H7 (cell line): ENCODE data around the gene GPR156. TPM values are rescaled to one million over a fixed set of nuclear protein-coding genes. Genes with fewer than 3 reads are reported as not detected.
"Not testable (repeated sequence)": the region's sequence is repeated elsewhere in the genome, so short reads cannot be mapped to it uniquely, and the experiment has no call there.

Experiments
- DNase-seq: peaks from one replicate; pipeline ENCODE4 v3.0.0; 2012
- H3K27me3 ChIP-seq: 2 replicates; pipeline ENCODE4 v1.6.0; 2011; ENCODE audit warnings: mild to moderate bottlenecking, low read length; ENCODE audit not compliant: control insufficient read depth, insufficient read depth
- H3K36me3 ChIP-seq: replicated peaks from 2 replicates; pipeline ENCODE4 v1.5.1; 2011; ENCODE audit warnings: low read length; ENCODE audit not compliant: control insufficient read depth, insufficient read depth
- H3K4me3 ChIP-seq: 2 replicates; pipeline ENCODE4 v1.5.1; 2011; ENCODE audit warnings: low read depth, mild to moderate bottlenecking, control low read depth, low read length, moderate library complexity; ENCODE audit not compliant: insufficient read depth
- total RNA-seq: library from RNA; depleted of rRNA; stranded (reverse); fragments of >200 nt; shearing (Covaris generic); gene quantifications from 2 replicates; pipeline ENCODE4 v1.2.3, GENCODE V29; 2014

The GPR156 gene
- total RNA-seq, 1 experiment from 2014 or later, result 0.55 TPM

- Histone ChIP-seq H3K4me3 (no peak overlapping the region), H3K27me3 (no peaks in the 10 kb centered on the region)
- no peak for DNase-seq
Observed at GRCh38 chr3:120239644-120240043, 45.4 kb downstream of the GPR156 start.

GRCh38 chr3:120227710-120228347 is 57.2 kb downstream of the GPR156 start:
- no peaks in the 10 kb centered on the region for H3K27me3 ChIP-seq
- no peak for DNase-seq
- H3K36me3 ChIP-seq, result no peaks in the 10 kb centered on the region
- no peak overlapping the region for H3K4me3 ChIP-seq

More at GRCh38 chr3:120239644-120240043, 45.4 kb downstream of the GPR156 start:
- H3K36me3 ChIP-seq, result no peaks in the 10 kb centered on the region

GRCh38 chr3:120224237-120224636 is 60.8 kb downstream of the GPR156 start:
- no peak overlapping the region for H3K4me3 ChIP-seq
- DNase-seq, result no peak
- H3K27me3 ChIP-seq, result no peaks in the 10 kb centered on the region
- H3K36me3 ChIP-seq, result no peaks in the 10 kb centered on the region

DNA sequence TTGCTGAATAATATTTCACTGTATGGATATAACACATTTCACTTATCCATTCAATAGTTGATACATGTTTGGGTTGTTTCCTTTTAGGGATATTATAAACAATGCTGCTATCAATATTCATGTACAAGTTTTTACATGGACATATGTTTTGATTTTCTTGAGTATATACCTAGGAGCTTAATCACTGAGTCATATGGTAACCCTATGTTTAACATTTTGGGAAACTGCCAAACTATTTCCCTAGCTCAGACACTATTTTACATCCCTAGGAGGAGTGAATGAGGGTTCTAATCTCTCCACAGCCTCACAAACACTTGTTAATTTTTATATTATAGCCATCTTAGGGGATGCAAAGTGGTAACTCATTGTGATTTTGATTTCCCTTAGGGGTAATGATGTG is 66.0 kb downstream of the GPR156 start:
- DNase-seq, result no peak
- H3K27me3 ChIP-seq, result no peaks in the 10 kb centered on the region
- H3K4me3 ChIP-seq, result no peak overlapping the region
- no peaks in the 10 kb centered on the region for H3K36me3 ChIP-seq

DNA sequence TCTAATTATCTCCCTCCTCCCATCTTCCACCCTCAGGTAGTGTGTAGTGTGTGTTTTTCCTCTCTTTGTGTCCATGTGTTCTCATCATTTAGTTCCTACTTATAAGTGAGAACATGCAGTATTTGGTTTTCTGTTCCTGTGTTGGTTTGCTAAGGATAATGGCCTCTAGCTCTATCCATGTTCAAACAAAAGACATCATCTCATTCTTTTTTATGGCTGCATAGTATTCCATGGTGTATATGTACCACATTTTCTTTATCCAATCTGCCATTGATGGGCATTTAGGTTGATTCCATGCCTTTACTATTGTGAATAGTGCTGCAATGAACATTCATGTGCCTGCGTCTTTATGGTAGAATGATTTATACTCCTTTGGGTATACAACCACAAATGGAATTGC is 68.4 kb downstream of the GPR156 start:
- not testable (repeated sequence) for H3K36me3 ChIP-seq, DNase-seq, H3K4me3 ChIP-seq, H3K27me3 ChIP-seq

- no peaks in the 10 kb centered on the region for H3K36me3 ChIP-seq
- no peak overlapping the region for H3K4me3 ChIP-seq
- DNase-seq, result no peak
- no peaks in the 10 kb centered on the region for H3K27me3 ChIP-seq
Observed at GRCh38 chr3:120214176-120214575, 70.8 kb downstream of the GPR156 start.

- H3K36me3 ChIP-seq, result no peaks in the 10 kb centered on the region
- H3K4me3 ChIP-seq, result no peak overlapping the region
- DNase-seq, result no peak
- H3K27me3 ChIP-seq, result no peaks in the 10 kb centered on the region
Observed at GRCh38 chr3:120212505-120212904, 72.5 kb downstream of the GPR156 start.

- DNase-seq, result no peak
- Histone ChIP-seq H3K27me3 (no peaks in the 10 kb centered on the region), H3K36me3 (no peaks in the 10 kb centered on the region), H3K4me3 (no peak overlapping the region)
Observed at GRCh38 chr3:120209425-120209824, 75.6 kb downstream of the GPR156 start.

DNA sequence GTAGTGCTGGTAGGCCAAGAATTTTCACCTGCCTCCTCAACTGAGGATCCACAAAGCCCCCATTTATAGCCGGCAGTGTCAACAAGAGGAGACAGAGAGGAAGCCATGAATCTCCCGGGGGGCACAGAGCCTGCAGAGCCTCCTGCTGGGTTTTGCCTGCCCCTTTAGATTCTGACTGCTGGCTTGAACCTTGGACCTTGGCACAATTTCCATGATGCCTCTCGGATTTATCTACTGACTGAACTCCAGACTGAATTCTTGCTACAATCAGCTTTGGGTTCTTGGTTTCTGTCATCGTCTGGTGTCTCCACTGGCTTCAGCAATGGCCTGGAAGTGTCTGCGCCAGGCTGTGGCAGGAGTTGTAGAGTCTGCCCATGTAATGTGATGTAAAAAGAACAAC is 80.7 kb downstream of the GPR156 start:
- DNase-seq, result no peak
- no peaks in the 10 kb centered on the region for H3K27me3 ChIP-seq
- no peaks in the 10 kb centered on the region for H3K36me3 ChIP-seq
- no peak overlapping the region for H3K4me3 ChIP-seq

DNA sequence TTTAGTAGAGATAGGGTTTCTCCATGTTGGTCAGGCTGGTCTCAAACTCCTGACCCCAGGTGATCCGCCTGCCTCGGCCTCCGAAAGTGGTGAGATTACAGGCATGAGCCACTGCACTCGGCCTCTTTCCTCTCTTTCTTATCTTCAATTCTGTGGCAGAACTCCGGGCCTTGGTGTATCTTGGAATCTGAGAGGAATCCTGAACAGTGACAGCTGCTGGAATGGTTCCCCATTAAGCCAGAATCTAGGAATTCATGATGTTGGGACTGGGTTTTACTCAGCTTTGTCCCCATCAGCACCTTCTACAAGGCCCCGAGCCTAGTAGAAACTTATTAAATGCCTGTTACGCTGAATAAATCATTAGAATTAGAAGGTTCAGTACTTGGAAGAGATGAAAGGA is 81.4 kb downstream of the GPR156 start:
- DNase-seq, result no peak
- H3K4me3 ChIP-seq, result no peak overlapping the region
- H3K27me3 ChIP-seq, result no peaks in the 10 kb centered on the region; the same call in 1 of the 2 replicates
- H3K36me3 ChIP-seq, result no peaks in the 10 kb centered on the region

- Histone ChIP-seq H3K27me3 (no peaks in the 10 kb centered on the region; the same call in 1 of the 2 replicates), H3K4me3 (no peak overlapping the region), H3K36me3 (no peaks in the 10 kb centered on the region)
- no peak for DNase-seq
Observed at GRCh38 chr3:120203016-120203415, 82.0 kb downstream of the GPR156 start.

DNA sequence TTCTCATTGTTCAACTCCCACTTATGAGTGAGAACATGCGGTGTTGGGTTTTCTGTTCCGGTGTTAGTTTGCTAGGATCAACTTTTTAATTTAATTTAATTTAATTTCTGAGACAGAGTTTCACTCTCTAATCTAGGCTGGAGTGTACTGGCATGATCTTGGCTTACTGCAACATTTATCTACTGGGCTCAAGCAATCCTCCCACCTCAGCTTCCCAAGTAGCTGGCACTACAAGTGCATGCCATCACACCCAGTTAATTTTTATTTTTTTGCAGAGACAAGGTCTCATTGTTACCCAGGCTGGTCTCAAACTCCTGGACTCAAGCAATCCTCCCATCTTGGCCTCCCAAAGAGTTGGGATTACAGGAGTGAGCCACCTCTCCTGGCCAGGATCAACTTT is 82.7 kb downstream of the GPR156 start:
- H3K27me3 ChIP-seq, result no peaks in the 10 kb centered on the region; the same call in 1 of the 2 replicates
- H3K4me3 ChIP-seq, result no peak overlapping the region
- no peaks in the 10 kb centered on the region for H3K36me3 ChIP-seq
- DNase-seq, result no peak

GRCh38 chr3:120200493-120201235 is 84.4 kb downstream of the GPR156 start:
- H3K4me3 ChIP-seq, result no peak overlapping the region
- H3K36me3 ChIP-seq, result no peaks in the 10 kb centered on the region
- DNase-seq, result no peak
- H3K27me3 ChIP-seq, result no peaks in the 10 kb centered on the region; the same call in 1 of the 2 replicates

GRCh38 chr3:120198305-120198878 is 86.6 kb downstream of the GPR156 start:
- H3K4me3 ChIP-seq, result no peak overlapping the region
- DNase-seq, result no peak
- no peaks in the 10 kb centered on the region; the same call in 1 of the 2 replicates for H3K27me3 ChIP-seq
- H3K36me3 ChIP-seq, result no peaks in the 10 kb centered on the region

- no peaks in the 10 kb centered on the region for H3K36me3 ChIP-seq
- H3K4me3 ChIP-seq, result no peak overlapping the region
- DNase-seq, result no peak
- no peaks in the 10 kb centered on the region; the same call in 1 of the 2 replicates for H3K27me3 ChIP-seq
Observed at GRCh38 chr3:120196812-120197211, 88.2 kb downstream of the GPR156 start.
